Astrocyte of the hippocampus (primary cell): ENCODE data around the gene ANKMY1.
"Not testable (repeated sequence)": the region's sequence is repeated elsewhere in the genome, so short reads cannot be mapped to it uniquely, and the experiment has no call there.

Experiments
- DNase-seq: peaks from one replicate; pipeline ENCODE4 v3.0.0; 2011; ENCODE audit warnings: low read depth, low spot score

ANKMY1 gene

GRCh38 chr2:240568678-240569522, 11.1 kb upstream of the ANKMY1 start:
- peak; percentile 84 for DNase-seq

GRCh38 chr2:240567872-240568677, 10.3 kb upstream of the ANKMY1 start, which contains the start of gene RNPEPL1:
RNPEPL1 (plus strand) TSS chr2:240568484; CDS start chr2:240568587, 103 bp downstream.
- DNase-seq: peak; percentile 71

GRCh38 chr2:240567137-240567871, 9.5 kb upstream of the ANKMY1 start:
- DNase-seq: no peak

- peak; percentile 88 for DNase-seq
Measured at GRCh38 chr2:240566203-240567136, 8.7 kb upstream of the ANKMY1 start.

- DNase-seq: peak; percentile 73
Measured at GRCh38 chr2:240565333-240566202, 7.8 kb upstream of the ANKMY1 start.

- DNase-seq: no peak
Measured at GRCh38 chr2:240564561-240565332, 7.0 kb upstream of the ANKMY1 start.

GRCh38 chr2:240563951-240564560, 6.3 kb upstream of the ANKMY1 start:
- DNase-seq: no peak

GRCh38 chr2:240563231-240563630, 5.4 kb upstream of the ANKMY1 start:
- DNase-seq: not testable (repeated sequence)

GRCh38 chr2:240561325-240561971, 3.7 kb upstream of the ANKMY1 start:
- DNase-seq: no peak

- DNase-seq: peak; percentile 99
Measured at GRCh38 chr2:240560480-240561324, 2.9 kb upstream of the ANKMY1 start.

- DNase-seq: peak; percentile 94
Measured at GRCh38 chr2:240560084-240560479, 2.3 kb upstream of the ANKMY1 start, which contains the start of gene DUSP28. DUSP28 (plus strand) TSS chr2:240560357; CDS start chr2:240560685, 328 bp downstream.

- no peak for DNase-seq
Measured at GRCh38 chr2:240559286-240559685, 1.5 kb upstream of the ANKMY1 start.

- DNase-seq: no peak
Measured at GRCh38 chr2:240558236-240558761, 511 bp upstream of the ANKMY1 start.

GRCh38 chr2:240557101-240557751, 562 bp downstream of the ANKMY1 start:
- DNase-seq: peak; percentile 23

GRCh38 chr2:240556553-240557100, 1.2 kb downstream of the ANKMY1 start:
- peak; percentile 61 for DNase-seq
